ENCODE measurements around the gene ZNF575. TPM values are rescaled to one million over a fixed set of nuclear protein-coding genes. Genes with fewer than 3 reads are reported as not detected.

Gene ZNF575
- polyA plus RNA-seq, 1 experiment = 0.16 TPM

GRCh38 chr19:43538922-43539321 is 5.9 kb downstream of the ZNF575 start:
- POLR2A ChIA-PET = no interaction called here
- CTCF ChIA-PET = interaction anchor here (1.4 to 5.1 kb wide), 2 partner anchors 16 to 246 kb away, joined by 3 to 58 read pairs; no protein-coding TSS in a partner anchor
- TF ChIP-seq CTCF (IDR thresholded peaks at IDR 0.05; ENCODE audit: low read depth, low read length) = no peak
- Histone ChIP-seq H3K9me3 (ENCODE audit: control insufficient read depth, insufficient read depth, low read length) (no peaks in the 10 kb centered on the region), H3K4me3 (ENCODE audit: low read depth, low read length) (no peak overlapping the region), H3K27me3 (ENCODE audit: control insufficient read depth, insufficient read depth, low read length) (no peaks in the 10 kb centered on the region), H3K27ac (ENCODE audit: low read depth, low read length) (no peak overlapping the region)
- DNase-seq (ENCODE audit: low read depth, low spot score) = no peak

GRCh38 chr19:43540381-43540780 is 7.4 kb downstream of the ZNF575 start:
- Histone ChIP-seq H3K4me3 (ENCODE audit: low read depth, low read length) (no peak overlapping the region), H3K27ac (ENCODE audit: low read depth, low read length) (no peak overlapping the region), H3K9me3 (ENCODE audit: control insufficient read depth, insufficient read depth, low read length) (no peaks in the 10 kb centered on the region), H3K27me3 (ENCODE audit: control insufficient read depth, insufficient read depth, low read length) (no peaks in the 10 kb centered on the region)
- no peak for DNase-seq (ENCODE audit: low read depth, low spot score)
- POLR2A ChIA-PET = no interaction called here
- CTCF ChIA-PET = interaction anchor here (1.4 kb wide), 1 partner anchor 245 kb away, joined by 3 read pairs; no protein-coding TSS in a partner anchor
- TF ChIP-seq CTCF (IDR thresholded peaks at IDR 0.05; ENCODE audit: low read depth, low read length) = no peak

- Histone ChIP-seq H3K27ac (ENCODE audit: low read depth, low read length) (no peak overlapping the region), H3K4me3 (ENCODE audit: low read depth, low read length) (no peak overlapping the region), H3K27me3 (ENCODE audit: control insufficient read depth, insufficient read depth, low read length) (no peaks in the 10 kb centered on the region), H3K9me3 (ENCODE audit: control insufficient read depth, insufficient read depth, low read length) (no peaks in the 10 kb centered on the region)
- ChIA-PET CTCF (no interaction called here), POLR2A (no interaction called here)
- no peak for DNase-seq (ENCODE audit: low read depth, low spot score)
- TF ChIP-seq CTCF (IDR thresholded peaks at IDR 0.05; ENCODE audit: low read depth, low read length) = no peak
Observed at GRCh38 chr19:43541920-43542650, 9.1 kb downstream of the ZNF575 start.

GRCh38 chr19:43544077-43544476 is 11.1 kb downstream of the ZNF575 start:
- Histone ChIP-seq H3K9me3 (ENCODE audit: control insufficient read depth, insufficient read depth, low read length) (no peaks in the 10 kb centered on the region), H3K27me3 (ENCODE audit: control insufficient read depth, insufficient read depth, low read length) (no peaks in the 10 kb centered on the region), H3K27ac (ENCODE audit: low read depth, low read length) (no peak overlapping the region), H3K4me3 (ENCODE audit: low read depth, low read length) (no peak overlapping the region)
- no peak for TF ChIP-seq CTCF (IDR thresholded peaks at IDR 0.05; ENCODE audit: low read depth, low read length)
- no peak for DNase-seq (ENCODE audit: low read depth, low spot score)
- POLR2A ChIA-PET = interaction anchor here (0.7 kb wide), 1 partner anchor 82 kb away, joined by 4 read pairs; no protein-coding TSS in a partner anchor
- CTCF ChIA-PET = interaction anchor here (3.2 kb wide), 1 partner anchor 11 kb away, joined by 21 read pairs; no protein-coding TSS in a partner anchor

- no peak for TF ChIP-seq CTCF (IDR thresholded peaks at IDR 0.05; ENCODE audit: low read depth, low read length)
Observed at GRCh38 chr19:43545276-43545675, 12.3 kb downstream of the ZNF575 start.

More at GRCh38 chr19:43545276-43545675, 12.3 kb downstream of the ZNF575 start:
- no peak for DNase-seq (ENCODE audit: low read depth, low spot score)
- Histone ChIP-seq H3K4me3 (ENCODE audit: low read depth, low read length) (no peak overlapping the region), H3K27me3 (ENCODE audit: control insufficient read depth, insufficient read depth, low read length) (no peaks in the 10 kb centered on the region), H3K27ac (ENCODE audit: low read depth, low read length) (no peak overlapping the region), H3K9me3 (ENCODE audit: control insufficient read depth, insufficient read depth, low read length) (no peaks in the 10 kb centered on the region)
- ChIA-PET POLR2A (no interaction called here), CTCF (interaction anchor here (1.2 to 3.2 kb wide), 2 partner anchors 10 kb away, joined by 3 to 21 read pairs; no protein-coding TSS in a partner anchor)

All from AG04450 (cell line).